ENCODE measurements around the gene STK33.

Gene STK33

DNA sequence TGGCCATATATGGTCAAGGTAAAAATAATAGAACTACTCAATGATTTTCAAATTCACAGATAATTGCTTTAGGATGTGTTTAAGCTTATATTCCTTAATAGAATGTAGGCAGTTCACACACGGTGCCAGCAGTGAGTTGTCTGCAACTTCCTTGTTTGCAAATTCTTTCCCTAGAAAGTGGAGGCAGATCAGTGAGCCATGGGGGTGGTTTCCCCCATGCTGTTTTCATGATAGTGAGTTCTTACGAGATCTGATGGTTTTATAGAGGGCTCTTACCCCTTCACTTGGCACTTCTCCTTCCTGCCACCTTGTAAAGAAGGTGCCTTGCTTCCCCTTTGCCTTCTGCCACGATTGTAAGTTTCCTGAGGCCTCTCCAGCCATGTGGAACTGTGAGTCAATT, 218.6 kb downstream of the STK33 start:
- H3K4me2 ChIP-seq (ENCODE audit: low read depth, low read length), result no peak overlapping the region

DNA sequence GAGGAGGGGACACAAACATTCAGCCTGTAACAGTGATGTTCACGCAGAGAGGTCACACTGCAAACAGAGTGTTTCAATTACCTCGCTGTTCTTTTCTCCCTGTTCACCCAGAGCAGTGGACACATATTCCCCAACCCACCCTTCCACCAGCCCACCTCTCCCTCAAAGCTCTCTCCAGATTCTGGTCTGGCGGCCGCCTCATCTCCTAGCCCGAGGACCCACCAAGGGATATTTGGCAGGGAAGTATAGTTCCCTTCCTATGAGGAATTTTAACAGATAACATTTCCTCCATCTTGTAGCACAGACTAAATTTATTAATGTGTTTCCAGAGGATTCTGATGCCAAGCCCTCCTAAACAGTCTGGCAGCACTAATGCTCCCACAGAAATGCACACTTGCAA, 219.3 kb downstream of the STK33 start:
- Histone ChIP-seq H3K4me3 (ENCODE audit: low read length) (no peak overlapping the region), H3K4me1 (ENCODE audit: low read length) (no peaks in the 10 kb centered on the region), H3K27ac (ENCODE audit: low read length) (no peak overlapping the region), H3K79me2 (ENCODE audit: low read length) (no peaks in the 10 kb centered on the region), H3K9ac (ENCODE audit: low read length) (no peak overlapping the region), H3K36me3 (replicated peaks; ENCODE audit: insufficient read depth, low read length) (no peaks in the 10 kb centered on the region), H3K9me3 (replicated peaks; ENCODE audit: insufficient read depth, low read length) (no peaks in the 10 kb centered on the region), H3F3A (ENCODE audit: insufficient read depth, low read length) (no peaks in the 10 kb centered on the region), H4K20me1 (ENCODE audit: insufficient read depth, low read length) (no peaks in the 10 kb centered on the region), H3K27me3 (replicated peaks; ENCODE audit: insufficient read depth, low read length) (no peaks in the 10 kb centered on the region), H3K9me2 (replicated peaks; ENCODE audit: insufficient read depth, low read length) (no peaks in the 10 kb centered on the region), H2AFZ (ENCODE audit: low read length) (no peak overlapping the region), H3K4me2 (ENCODE audit: low read depth, low read length) (no peak overlapping the region)
- no peak for DNase-seq
- no peak for TF ChIP-seq EZH2 (optimal IDR thresholded peaks at IDR 0.05; ENCODE audit: low read depth, low read length)
- TF ChIP-seq, protein P1, sequence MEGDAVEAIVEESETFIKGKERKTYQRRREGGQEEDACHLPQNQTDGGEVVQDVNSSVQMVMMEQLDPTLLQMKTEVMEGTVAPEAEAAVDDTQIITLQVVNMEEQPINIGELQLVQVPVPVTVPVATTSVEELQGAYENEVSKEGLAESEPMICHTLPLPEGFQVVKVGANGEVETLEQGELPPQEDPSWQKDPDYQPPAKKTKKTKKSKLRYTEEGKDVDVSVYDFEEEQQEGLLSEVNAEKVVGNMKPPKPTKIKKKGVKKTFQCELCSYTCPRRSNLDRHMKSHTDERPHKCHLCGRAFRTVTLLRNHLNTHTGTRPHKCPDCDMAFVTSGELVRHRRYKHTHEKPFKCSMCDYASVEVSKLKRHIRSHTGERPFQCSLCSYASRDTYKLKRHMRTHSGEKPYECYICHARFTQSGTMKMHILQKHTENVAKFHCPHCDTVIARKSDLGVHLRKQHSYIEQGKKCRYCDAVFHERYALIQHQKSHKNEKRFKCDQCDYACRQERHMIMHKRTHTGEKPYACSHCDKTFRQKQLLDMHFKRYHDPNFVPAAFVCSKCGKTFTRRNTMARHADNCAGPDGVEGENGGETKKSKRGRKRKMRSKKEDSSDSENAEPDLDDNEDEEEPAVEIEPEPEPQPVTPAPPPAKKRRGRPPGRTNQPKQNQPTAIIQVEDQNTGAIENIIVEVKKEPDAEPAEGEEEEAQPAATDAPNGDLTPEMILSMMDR (IDR thresholded peaks at IDR 0.05; ENCODE audit: low read length), result no peak
- TF ChIP-seq EZH2phosphoT487 (IDR thresholded peaks at IDR 0.05; ENCODE audit: low read length), result no peak

More for the DNA sequence above, 218.6 kb downstream of the STK33 start:
- no peak overlapping the region for H3K4me3 ChIP-seq (ENCODE audit: low read length)
- H4K20me1 ChIP-seq (ENCODE audit: insufficient read depth, low read length), result no peaks in the 10 kb centered on the region
- no peaks in the 10 kb centered on the region for H3K9me3 ChIP-seq (replicated peaks; ENCODE audit: insufficient read depth, low read length)
- no peaks in the 10 kb centered on the region for H3K79me2 ChIP-seq (ENCODE audit: low read length)
- no peaks in the 10 kb centered on the region for H3K36me3 ChIP-seq (replicated peaks; ENCODE audit: insufficient read depth, low read length)
- H3K4me1 ChIP-seq (ENCODE audit: low read length), result no peaks in the 10 kb centered on the region
- no peaks in the 10 kb centered on the region for H3K27me3 ChIP-seq (replicated peaks; ENCODE audit: insufficient read depth, low read length)
- no peak overlapping the region for H3K9ac ChIP-seq (ENCODE audit: low read length)
- H2AFZ ChIP-seq (ENCODE audit: low read length), result no peak overlapping the region
- H3K9me2 ChIP-seq (replicated peaks; ENCODE audit: insufficient read depth, low read length), result no peaks in the 10 kb centered on the region
- no peak for DNase-seq
- H3K27ac ChIP-seq (ENCODE audit: low read length), result no peak overlapping the region
- TF ChIP-seq, protein P1 (IDR thresholded peaks at IDR 0.05; ENCODE audit: low read length), result no peak
- TF ChIP-seq EZH2phosphoT487 (IDR thresholded peaks at IDR 0.05; ENCODE audit: low read length) (no peak), EZH2 (optimal IDR thresholded peaks at IDR 0.05; ENCODE audit: low read depth, low read length) (no peak)
- H3F3A ChIP-seq (ENCODE audit: insufficient read depth, low read length), result no peaks in the 10 kb centered on the region

DNA sequence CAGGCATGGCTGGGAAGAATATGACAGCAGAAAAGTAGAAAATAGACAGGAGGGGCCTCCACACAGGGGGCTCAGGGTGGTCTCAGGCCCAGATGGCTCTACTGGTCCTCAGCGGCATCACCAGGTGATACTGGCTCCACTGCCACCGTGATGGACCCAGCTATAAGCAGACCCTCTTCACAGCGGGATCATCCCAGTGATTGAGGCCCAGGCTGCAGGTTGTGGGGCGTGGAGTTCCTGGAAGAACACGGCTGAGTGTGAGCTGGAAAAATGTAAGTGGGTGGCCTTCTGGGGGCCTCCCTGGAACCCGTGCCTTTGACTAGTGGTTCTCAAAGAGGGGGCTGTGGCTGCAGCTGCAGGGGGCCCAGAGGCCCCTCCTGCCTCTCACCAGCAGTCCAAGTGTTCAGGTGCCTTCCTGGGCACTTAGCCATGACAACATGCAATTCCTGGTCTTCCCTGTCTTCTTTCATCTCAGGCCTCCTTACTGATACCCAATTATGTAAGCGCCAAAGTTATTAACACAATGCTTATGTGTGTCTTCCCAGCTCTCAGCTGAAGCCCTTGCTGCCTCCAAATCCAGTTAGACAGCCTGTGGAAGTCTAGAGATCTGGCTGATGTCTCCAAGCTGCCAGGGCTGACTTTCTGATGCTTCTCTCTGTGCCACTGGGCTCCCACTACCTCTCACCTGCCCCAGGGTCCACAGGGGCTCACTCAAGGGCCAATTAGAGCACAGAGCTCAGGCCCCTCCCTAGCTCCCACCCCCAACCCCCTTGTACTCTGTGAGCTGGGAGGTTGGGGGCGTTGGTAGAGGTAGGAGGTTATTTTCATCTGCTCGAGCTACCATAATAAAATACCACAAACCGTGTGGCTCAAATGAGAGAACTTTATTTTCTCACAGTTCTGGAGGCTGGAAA, 220.3 kb downstream of the STK33 start:
- Histone ChIP-seq H4K20me1 (ENCODE audit: insufficient read depth, low read length) (no peaks in the 10 kb centered on the region), H3F3A (ENCODE audit: insufficient read depth, low read length) (no peaks in the 10 kb centered on the region), H3K27ac (ENCODE audit: low read length) (no peak overlapping the region), H3K36me3 (replicated peaks; ENCODE audit: insufficient read depth, low read length) (no peaks in the 10 kb centered on the region), H3K4me1 (ENCODE audit: low read length) (no peaks in the 10 kb centered on the region), H3K9me3 (replicated peaks; ENCODE audit: insufficient read depth, low read length) (no peaks in the 10 kb centered on the region), H3K79me2 (ENCODE audit: low read length) (no peaks in the 10 kb centered on the region), H3K9ac (ENCODE audit: low read length) (no peak overlapping the region), H3K4me3 (ENCODE audit: low read length) (no peak overlapping the region), H3K27me3 (replicated peaks; ENCODE audit: insufficient read depth, low read length) (no peaks in the 10 kb centered on the region), H3K9me2 (replicated peaks; ENCODE audit: insufficient read depth, low read length) (no peaks in the 10 kb centered on the region), H3K4me2 (ENCODE audit: low read depth, low read length) (no peak overlapping the region), H2AFZ (ENCODE audit: low read length) (no peak overlapping the region)
- no peak for DNase-seq
- TF ChIP-seq EZH2 (optimal IDR thresholded peaks at IDR 0.05; ENCODE audit: low read depth, low read length) (no peak), EZH2phosphoT487 (IDR thresholded peaks at IDR 0.05; ENCODE audit: low read length) (no peak)
- TF ChIP-seq, protein P1 (IDR thresholded peaks at IDR 0.05; ENCODE audit: low read length), result no peak
